HL-60 (cell line): ENCODE measurements around the gene GALNT13.

ENCODE experiments used
- DNase-seq, 2 experiments: peaks; one replicate each; pipeline ENCODE4 v3.0.0-alpha.2; 2010 to 2020; ENCODE audit warnings: low read depth in 1 of 2, low spot score in 1 of 2
- H3K27ac ChIP-seq: fragments of 250-450 bp; sonication (Bioruptor Pico); replicated peaks from 2 replicates; pipeline ENCODE4 v1.5.1; 2020; ENCODE audit warnings: mild to moderate bottlenecking, moderate library complexity
- H3K27me3 ChIP-seq: fragments of 250-450 bp; sonication (Bioruptor Pico); 2 replicates; pipeline ENCODE4 v1.5.1; 2021; ENCODE audit warnings: mild to moderate bottlenecking, moderate library complexity; ENCODE audit not compliant: insufficient read depth, poor library complexity, severe bottlenecking
- H3K4me3 ChIP-seq: replicated peaks from 2 replicates; pipeline ENCODE4 v1.5.1; 2011; ENCODE audit warnings: mild to moderate bottlenecking, control low read depth, low read length; ENCODE audit not compliant: insufficient read depth
- GABPA ChIP-seq: IDR thresholded peaks from 2 replicates; pipeline ENCODE4 v1.6.1; 2012; ENCODE audit warnings: low read depth
- POLR2AphosphoS5 ChIP-seq: IDR thresholded peaks from 2 replicates; pipeline ENCODE4 v1.6.1; 2012; ENCODE audit warnings: low read depth
- SPI1 ChIP-seq: IDR thresholded peaks from 2 replicates; pipeline ENCODE4 v1.6.1; 2012; ENCODE audit warnings: low read depth, mild to moderate bottlenecking, borderline replicate concordance
- TF ChIP-seq, protein P1 (sequence below): IDR thresholded peaks from 2 replicates; pipeline ENCODE4 v1.6.1; 2012; ENCODE audit warnings: low read depth; ENCODE audit not compliant: insufficient replicate concordance
- TF ChIP-seq, protein P2 (sequence below): IDR thresholded peaks from one replicate; pipeline ENCODE4 v1.5.1; 2011; ENCODE audit warnings: low read length, control low read depth, inconsistent platforms; ENCODE audit not compliant: insufficient read depth

GALNT13 gene

DNA sequence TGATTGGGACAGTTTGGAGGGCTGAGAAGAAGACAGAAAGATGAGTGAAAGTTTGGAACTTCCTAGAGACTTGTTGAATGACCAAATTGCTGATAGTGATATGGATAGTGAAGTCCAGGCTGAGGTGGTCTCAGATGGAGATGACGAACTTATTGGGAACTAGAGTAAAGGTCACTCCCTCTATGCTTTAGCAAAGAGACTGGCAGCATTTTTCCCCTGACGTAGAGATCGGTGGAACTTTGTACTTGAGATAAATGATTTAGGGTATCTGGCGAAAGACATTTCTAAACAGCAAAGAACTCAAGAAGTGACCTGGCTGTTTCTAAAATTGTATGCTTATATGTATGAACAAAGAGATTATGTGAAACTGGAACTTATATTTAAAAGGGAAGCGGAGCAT is 605.6 kb downstream of the GALNT13 start:
- Histone ChIP-seq H3K27me3 (no peaks in the 10 kb centered on the region), H3K4me3 (no peak overlapping the region), H3K27ac (no peak overlapping the region)
- DNase-seq, result no peak
- TF ChIP-seq SPI1 (no peak), GABPA (no peak), POLR2AphosphoS5 (no peak)
- TF ChIP-seq, protein P1, sequence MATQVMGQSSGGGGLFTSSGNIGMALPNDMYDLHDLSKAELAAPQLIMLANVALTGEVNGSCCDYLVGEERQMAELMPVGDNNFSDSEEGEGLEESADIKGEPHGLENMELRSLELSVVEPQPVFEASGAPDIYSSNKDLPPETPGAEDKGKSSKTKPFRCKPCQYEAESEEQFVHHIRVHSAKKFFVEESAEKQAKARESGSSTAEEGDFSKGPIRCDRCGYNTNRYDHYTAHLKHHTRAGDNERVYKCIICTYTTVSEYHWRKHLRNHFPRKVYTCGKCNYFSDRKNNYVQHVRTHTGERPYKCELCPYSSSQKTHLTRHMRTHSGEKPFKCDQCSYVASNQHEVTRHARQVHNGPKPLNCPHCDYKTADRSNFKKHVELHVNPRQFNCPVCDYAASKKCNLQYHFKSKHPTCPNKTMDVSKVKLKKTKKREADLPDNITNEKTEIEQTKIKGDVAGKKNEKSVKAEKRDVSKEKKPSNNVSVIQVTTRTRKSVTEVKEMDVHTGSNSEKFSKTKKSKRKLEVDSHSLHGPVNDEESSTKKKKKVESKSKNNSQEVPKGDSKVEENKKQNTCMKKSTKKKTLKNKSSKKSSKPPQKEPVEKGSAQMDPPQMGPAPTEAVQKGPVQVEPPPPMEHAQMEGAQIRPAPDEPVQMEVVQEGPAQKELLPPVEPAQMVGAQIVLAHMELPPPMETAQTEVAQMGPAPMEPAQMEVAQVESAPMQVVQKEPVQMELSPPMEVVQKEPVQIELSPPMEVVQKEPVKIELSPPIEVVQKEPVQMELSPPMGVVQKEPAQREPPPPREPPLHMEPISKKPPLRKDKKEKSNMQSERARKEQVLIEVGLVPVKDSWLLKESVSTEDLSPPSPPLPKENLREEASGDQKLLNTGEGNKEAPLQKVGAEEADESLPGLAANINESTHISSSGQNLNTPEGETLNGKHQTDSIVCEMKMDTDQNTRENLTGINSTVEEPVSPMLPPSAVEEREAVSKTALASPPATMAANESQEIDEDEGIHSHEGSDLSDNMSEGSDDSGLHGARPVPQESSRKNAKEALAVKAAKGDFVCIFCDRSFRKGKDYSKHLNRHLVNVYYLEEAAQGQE, result no peak
- TF ChIP-seq, protein P2, sequence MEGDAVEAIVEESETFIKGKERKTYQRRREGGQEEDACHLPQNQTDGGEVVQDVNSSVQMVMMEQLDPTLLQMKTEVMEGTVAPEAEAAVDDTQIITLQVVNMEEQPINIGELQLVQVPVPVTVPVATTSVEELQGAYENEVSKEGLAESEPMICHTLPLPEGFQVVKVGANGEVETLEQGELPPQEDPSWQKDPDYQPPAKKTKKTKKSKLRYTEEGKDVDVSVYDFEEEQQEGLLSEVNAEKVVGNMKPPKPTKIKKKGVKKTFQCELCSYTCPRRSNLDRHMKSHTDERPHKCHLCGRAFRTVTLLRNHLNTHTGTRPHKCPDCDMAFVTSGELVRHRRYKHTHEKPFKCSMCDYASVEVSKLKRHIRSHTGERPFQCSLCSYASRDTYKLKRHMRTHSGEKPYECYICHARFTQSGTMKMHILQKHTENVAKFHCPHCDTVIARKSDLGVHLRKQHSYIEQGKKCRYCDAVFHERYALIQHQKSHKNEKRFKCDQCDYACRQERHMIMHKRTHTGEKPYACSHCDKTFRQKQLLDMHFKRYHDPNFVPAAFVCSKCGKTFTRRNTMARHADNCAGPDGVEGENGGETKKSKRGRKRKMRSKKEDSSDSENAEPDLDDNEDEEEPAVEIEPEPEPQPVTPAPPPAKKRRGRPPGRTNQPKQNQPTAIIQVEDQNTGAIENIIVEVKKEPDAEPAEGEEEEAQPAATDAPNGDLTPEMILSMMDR, result no peak

DNA sequence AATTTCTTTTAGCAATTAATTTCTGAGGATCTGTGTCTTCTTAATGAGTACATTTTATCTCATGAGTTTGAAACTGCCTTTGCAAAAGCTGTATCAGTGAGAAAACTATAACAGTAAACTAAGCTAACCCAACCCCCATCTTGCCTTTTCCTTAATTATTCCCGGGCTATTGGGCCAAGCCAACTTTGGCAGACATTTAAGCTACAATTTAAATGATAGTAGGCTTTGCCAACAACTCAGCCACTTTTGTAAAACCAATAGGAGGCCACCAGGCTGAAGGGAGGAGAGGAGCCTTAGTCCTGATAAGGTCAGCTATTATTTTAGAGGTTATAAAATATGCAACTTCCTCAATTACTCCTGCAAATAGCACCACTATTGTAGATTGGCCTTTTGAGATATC is 608.8 kb downstream of the GALNT13 start:
- Histone ChIP-seq H3K27ac (no peak overlapping the region), H3K27me3 (no peaks in the 10 kb centered on the region), H3K4me3 (no peak overlapping the region)
- TF ChIP-seq GABPA, result no peak
- TF ChIP-seq, protein P2, result no peak
- TF ChIP-seq SPI1, result no peak
- TF ChIP-seq, protein P1, result no peak
- no peak for TF ChIP-seq POLR2AphosphoS5
- DNase-seq, result no peak

DNA sequence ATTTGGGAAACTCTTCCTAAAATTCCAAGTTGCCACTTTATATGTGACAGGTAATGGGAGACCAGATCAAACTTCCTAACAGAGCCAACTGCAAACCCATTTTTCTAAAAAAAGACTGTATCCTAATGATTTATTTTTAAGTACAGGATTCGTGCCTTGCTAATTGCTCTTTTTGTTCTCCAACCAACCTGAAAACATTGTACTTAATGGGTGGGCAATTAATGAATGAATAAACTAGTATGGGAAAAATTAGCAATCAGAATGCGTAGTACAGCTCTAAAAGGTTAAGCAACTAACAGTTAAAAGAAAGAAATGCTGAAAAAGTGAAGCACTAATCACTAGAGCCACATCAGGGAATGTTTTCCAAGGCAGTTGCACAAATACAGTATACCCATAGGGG is 609.6 kb downstream of the GALNT13 start:
- no peak for DNase-seq
- H3K27ac ChIP-seq, result no peak overlapping the region
- no peaks in the 10 kb centered on the region for H3K27me3 ChIP-seq
- TF ChIP-seq, protein P1, result no peak
- TF ChIP-seq GABPA (no peak), POLR2AphosphoS5 (no peak), SPI1 (no peak)
- TF ChIP-seq, protein P2, result no peak
- H3K4me3 ChIP-seq, result no peak overlapping the region
